Ishikawa (cell line): ENCODE measurements around the gene ZNF546.

ENCODE experiments used
- CEBPB ChIP-seq: IDR thresholded peaks from 2 replicates; pipeline ENCODE4 v1.6.1; 2012
- CREB1 ChIP-seq: IDR thresholded peaks from 2 replicates; pipeline ENCODE4 v1.6.1; 2012; ENCODE audit warnings: low read depth
- EGR1 ChIP-seq: IDR thresholded peaks from 2 replicates; pipeline ENCODE4 v1.6.1; 2012
- EP300 ChIP-seq: IDR thresholded peaks from 2 replicates; pipeline ENCODE4 v1.6.1; 2012; ENCODE audit warnings: borderline replicate concordance
- FOXM1 ChIP-seq: IDR thresholded peaks from 2 replicates; pipeline ENCODE4 v1.6.1; 2012; ENCODE audit warnings: low read depth, borderline replicate concordance
- NFIC ChIP-seq: IDR thresholded peaks from 2 replicates; pipeline ENCODE4 v1.6.1; 2012
- RAD21 ChIP-seq: IDR thresholded peaks from 2 replicates; pipeline ENCODE4 v1.6.1; 2012; ENCODE audit warnings: low read depth
- TAF1 ChIP-seq: IDR thresholded peaks from 2 replicates; pipeline ENCODE4 v1.6.1; 2012; ENCODE audit warnings: low read depth, mild to moderate bottlenecking
- TCF12 ChIP-seq: IDR thresholded peaks from 2 replicates; pipeline ENCODE4 v1.6.1; 2012; ENCODE audit warnings: low read depth
- TEAD4 ChIP-seq: IDR thresholded peaks from 2 replicates; pipeline ENCODE4 v1.6.1; 2012
- YY1 ChIP-seq: IDR thresholded peaks from 2 replicates; pipeline ENCODE4 v1.6.1; 2012; ENCODE audit warnings: low read depth
- ZBTB7A ChIP-seq: IDR thresholded peaks from 2 replicates; pipeline ENCODE4 v1.6.1; 2012; ENCODE audit warnings: low read depth
- TF ChIP-seq, protein P1 (sequence below): IDR thresholded peaks from 2 replicates; pipeline ENCODE4 v1.6.1; 2012; ENCODE audit warnings: low read depth, mild to moderate bottlenecking
- TF ChIP-seq, protein P2 (sequence below): IDR thresholded peaks from 2 replicates; pipeline ENCODE4 v1.6.1; 2012
- TF ChIP-seq, protein P3 (sequence below): IDR thresholded peaks from 2 replicates; pipeline ENCODE4 v1.6.1; 2012

ZNF546 gene

DNA sequence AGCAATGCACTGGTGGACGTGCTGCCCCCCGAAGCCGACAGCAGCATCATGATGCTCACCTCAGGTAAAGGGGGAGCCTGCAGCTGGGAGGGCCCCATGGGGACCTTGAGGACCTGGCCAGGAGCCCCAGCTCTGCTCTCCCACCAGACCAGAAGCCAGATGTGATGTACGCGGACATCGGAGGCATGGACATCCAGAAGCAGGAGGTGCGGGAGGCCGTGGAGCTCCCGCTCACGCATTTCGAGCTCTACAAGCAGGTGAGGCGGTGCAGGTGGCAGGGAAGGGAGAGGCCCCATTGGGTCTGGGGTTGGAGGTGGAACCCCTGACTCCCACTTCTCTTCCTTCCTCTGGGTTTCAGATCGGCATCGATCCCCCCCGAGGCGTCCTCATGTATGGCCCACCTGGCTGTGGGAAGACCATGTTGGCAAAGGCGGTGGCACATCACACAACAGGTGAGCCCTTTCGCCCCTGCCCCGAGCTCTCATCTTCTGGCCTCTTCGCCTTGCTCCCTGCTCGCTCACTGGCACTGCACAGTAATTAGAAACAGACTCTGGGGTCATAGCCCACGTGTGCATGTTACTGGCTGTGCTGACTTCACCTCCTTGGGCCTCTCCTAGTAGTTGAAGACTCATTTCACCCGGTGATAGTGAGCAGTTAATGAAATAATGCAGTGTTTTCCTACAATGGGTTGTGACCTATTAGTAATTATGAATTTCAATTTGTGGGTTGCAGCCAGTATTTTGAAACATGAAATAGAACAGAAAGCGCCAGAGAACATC is 22.3 kb upstream of the ZNF546 start:
- TF ChIP-seq EGR1 (no peak), ZBTB7A (no peak), TCF12 (no peak), YY1 (no peak), TEAD4 (no peak), FOXM1 (no peak), NFIC (no peak), TAF1 (no peak), RAD21 (no peak)
- TF ChIP-seq, protein P1, sequence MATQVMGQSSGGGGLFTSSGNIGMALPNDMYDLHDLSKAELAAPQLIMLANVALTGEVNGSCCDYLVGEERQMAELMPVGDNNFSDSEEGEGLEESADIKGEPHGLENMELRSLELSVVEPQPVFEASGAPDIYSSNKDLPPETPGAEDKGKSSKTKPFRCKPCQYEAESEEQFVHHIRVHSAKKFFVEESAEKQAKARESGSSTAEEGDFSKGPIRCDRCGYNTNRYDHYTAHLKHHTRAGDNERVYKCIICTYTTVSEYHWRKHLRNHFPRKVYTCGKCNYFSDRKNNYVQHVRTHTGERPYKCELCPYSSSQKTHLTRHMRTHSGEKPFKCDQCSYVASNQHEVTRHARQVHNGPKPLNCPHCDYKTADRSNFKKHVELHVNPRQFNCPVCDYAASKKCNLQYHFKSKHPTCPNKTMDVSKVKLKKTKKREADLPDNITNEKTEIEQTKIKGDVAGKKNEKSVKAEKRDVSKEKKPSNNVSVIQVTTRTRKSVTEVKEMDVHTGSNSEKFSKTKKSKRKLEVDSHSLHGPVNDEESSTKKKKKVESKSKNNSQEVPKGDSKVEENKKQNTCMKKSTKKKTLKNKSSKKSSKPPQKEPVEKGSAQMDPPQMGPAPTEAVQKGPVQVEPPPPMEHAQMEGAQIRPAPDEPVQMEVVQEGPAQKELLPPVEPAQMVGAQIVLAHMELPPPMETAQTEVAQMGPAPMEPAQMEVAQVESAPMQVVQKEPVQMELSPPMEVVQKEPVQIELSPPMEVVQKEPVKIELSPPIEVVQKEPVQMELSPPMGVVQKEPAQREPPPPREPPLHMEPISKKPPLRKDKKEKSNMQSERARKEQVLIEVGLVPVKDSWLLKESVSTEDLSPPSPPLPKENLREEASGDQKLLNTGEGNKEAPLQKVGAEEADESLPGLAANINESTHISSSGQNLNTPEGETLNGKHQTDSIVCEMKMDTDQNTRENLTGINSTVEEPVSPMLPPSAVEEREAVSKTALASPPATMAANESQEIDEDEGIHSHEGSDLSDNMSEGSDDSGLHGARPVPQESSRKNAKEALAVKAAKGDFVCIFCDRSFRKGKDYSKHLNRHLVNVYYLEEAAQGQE = no peak
- TF ChIP-seq, protein P2, sequence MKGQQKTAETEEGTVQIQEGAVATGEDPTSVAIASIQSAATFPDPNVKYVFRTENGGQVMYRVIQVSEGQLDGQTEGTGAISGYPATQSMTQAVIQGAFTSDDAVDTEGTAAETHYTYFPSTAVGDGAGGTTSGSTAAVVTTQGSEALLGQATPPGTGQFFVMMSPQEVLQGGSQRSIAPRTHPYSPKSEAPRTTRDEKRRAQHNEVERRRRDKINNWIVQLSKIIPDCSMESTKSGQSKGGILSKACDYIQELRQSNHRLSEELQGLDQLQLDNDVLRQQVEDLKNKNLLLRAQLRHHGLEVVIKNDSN = no peak
- TF ChIP-seq, protein P3, sequence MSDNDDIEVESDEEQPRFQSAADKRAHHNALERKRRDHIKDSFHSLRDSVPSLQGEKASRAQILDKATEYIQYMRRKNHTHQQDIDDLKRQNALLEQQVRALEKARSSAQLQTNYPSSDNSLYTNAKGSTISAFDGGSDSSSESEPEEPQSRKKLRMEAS = no peak

DNA sequence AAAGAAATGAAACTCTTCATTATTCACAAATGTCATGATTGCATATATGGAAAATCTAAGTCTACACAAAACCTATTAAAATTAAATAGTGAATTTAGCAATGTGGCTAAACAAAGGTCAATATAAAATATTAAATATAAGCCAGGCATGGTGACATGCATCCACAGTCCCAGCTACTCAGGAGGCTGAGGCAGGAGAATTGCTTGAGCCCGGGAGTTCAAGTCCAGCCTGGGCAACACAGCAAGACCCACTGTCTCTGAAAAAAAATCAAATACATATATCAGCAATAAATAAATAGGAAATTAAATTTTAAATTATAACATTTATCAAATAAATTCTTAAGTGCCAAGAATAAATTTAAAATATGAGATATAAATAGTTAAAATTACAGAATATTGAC is 14.0 kb upstream of the ZNF546 start:
- TF ChIP-seq TCF12 = no peak
- no peak for TF ChIP-seq ZBTB7A
- no peak for TF ChIP-seq CEBPB
- TF ChIP-seq RAD21 = no peak
- TF ChIP-seq, protein P1 = no peak
- TF ChIP-seq FOXM1 = no peak
- no peak for TF ChIP-seq TAF1
- TF ChIP-seq EP300 = no peak
- no peak for TF ChIP-seq YY1
- no peak for TF ChIP-seq NFIC
- TF ChIP-seq, protein P3 = no peak
- TF ChIP-seq, protein P2 = no peak
- TF ChIP-seq EGR1 = no peak
- TF ChIP-seq TEAD4 = no peak
- TF ChIP-seq CREB1 = no peak

DNA sequence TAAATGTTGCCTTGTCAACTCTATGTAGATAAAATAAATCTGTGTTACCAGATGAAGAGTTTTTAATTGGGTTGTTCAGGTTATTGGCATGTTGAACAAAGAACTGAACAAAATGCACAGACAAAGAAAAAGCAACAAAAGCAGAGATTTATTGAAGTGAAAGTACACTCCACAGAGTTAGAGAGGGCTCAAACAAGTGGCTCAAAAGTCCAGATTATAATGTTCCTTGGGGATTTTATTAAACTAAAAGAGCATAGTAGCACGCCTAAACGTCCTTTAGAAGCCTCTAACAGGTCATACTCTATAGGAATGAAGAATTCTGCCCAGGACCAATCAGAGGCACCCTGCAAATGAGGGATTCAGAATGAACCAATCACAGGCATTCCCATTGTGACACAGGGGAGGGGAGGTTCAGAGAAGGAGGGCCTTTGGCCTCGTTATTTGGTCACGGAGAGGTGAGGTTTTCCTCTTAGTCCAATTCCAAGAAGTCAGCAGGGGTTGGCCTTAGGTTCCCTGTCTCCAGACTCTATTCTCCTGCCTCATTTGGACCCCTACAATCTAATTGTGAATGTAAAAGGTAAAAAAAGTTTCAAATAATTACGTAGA is 13.1 kb upstream of the ZNF546 start:
- no peak for TF ChIP-seq ZBTB7A
- TF ChIP-seq YY1 = no peak
- no peak for TF ChIP-seq RAD21
- TF ChIP-seq CREB1 = no peak
- TF ChIP-seq CEBPB = no peak
- TF ChIP-seq TCF12 = no peak
- TF ChIP-seq, protein P2 = no peak
- TF ChIP-seq TAF1 = no peak
- no peak for TF ChIP-seq EGR1
- no peak for TF ChIP-seq TEAD4
- TF ChIP-seq, protein P3 = no peak
- no peak for TF ChIP-seq NFIC
- TF ChIP-seq EP300 = no peak
- TF ChIP-seq FOXM1 = no peak

DNA sequence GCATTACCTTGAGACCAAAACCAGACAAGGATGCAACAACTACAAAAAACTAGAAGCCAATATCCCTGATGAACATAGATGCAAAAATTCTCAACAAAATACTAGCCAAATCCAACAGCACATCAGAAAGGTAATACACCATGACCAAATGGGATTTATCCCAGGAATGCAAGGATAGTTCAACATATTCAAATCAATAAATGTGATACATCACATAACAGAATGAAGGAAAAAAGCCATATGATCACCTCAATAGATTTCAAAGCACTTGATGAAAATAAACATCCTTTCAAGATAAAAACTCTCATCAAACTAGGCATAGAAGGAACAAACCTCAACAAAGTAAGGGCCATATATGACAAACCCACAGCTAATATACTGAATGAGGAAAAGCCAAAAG is 10.2 kb upstream of the ZNF546 start:
- TF ChIP-seq TEAD4 = no peak
- TF ChIP-seq, protein P3 = no peak
- TF ChIP-seq CREB1 = no peak
- TF ChIP-seq, protein P1 = no peak
- TF ChIP-seq ZBTB7A = no peak
- TF ChIP-seq, protein P2 = no peak
- TF ChIP-seq FOXM1 = no peak
- no peak for TF ChIP-seq RAD21
- no peak for TF ChIP-seq CEBPB
- TF ChIP-seq EGR1 = no peak
- no peak for TF ChIP-seq TAF1
- TF ChIP-seq EP300 = no peak
- TF ChIP-seq NFIC = no peak
